VCaP (cell line): ENCODE measurements around the gene PRKAB2.
"Not testable (repeated sequence)": the region's sequence is repeated elsewhere in the genome, so short reads cannot be mapped to it uniquely, and the experiment has no call there.

Experiments
- H3K27ac ChIP-seq: fragments of 450-650 bp; 2 replicates; pipeline ENCODE4 v1.5.1; 2017
- TF ChIP-seq, protein P1 (sequence below): fragments of 450-650 bp; conservative IDR thresholded peaks from 2 replicates; pipeline ENCODE4 v1.5.1; 2017; ENCODE audit warnings: mild to moderate bottlenecking, moderate library complexity

The PRKAB2 gene

GRCh38 chr1:147169840-147170674, 2.2 kb downstream of the PRKAB2 start:
- TF ChIP-seq, protein P1, sequence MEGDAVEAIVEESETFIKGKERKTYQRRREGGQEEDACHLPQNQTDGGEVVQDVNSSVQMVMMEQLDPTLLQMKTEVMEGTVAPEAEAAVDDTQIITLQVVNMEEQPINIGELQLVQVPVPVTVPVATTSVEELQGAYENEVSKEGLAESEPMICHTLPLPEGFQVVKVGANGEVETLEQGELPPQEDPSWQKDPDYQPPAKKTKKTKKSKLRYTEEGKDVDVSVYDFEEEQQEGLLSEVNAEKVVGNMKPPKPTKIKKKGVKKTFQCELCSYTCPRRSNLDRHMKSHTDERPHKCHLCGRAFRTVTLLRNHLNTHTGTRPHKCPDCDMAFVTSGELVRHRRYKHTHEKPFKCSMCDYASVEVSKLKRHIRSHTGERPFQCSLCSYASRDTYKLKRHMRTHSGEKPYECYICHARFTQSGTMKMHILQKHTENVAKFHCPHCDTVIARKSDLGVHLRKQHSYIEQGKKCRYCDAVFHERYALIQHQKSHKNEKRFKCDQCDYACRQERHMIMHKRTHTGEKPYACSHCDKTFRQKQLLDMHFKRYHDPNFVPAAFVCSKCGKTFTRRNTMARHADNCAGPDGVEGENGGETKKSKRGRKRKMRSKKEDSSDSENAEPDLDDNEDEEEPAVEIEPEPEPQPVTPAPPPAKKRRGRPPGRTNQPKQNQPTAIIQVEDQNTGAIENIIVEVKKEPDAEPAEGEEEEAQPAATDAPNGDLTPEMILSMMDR = no peak
- no peak overlapping the region for H3K27ac ChIP-seq

GRCh38 chr1:147169171-147169570, 3.1 kb downstream of the PRKAB2 start:
- TF ChIP-seq, protein P1 = no peak
- H3K27ac ChIP-seq = no peak overlapping the region

- peak overlapping the region; percentile 25 for H3K27ac ChIP-seq
- TF ChIP-seq, protein P1 = no peak
These were observed 3.6 kb downstream of the PRKAB2 start for GRCh38 chr1:147168626-147169058.

GRCh38 chr1:147167365-147167764, 4.9 kb downstream of the PRKAB2 start:
- H3K27ac ChIP-seq = no peak overlapping the region
- TF ChIP-seq, protein P1 = no peak

DNA sequence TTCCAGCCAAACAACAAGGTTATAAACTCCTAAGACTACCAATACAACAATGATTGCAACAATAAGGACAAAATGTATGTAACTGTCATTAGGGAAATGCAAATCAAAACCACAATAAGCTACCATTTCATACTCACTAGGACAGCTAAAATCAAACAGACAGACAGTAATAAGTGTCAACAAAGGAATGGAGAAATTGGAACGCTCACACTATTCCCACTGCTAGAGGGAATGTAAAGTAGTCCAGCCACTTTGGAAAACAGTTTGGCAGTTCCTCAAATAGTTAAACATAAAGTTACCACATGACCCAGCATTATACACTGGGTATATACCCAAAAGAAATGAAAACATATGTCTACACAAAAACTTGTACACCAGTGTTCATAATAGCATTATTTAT, 9.3 kb downstream of the PRKAB2 start:
- H3K27ac ChIP-seq = no peak overlapping the region
- TF ChIP-seq, protein P1 = no peak

DNA sequence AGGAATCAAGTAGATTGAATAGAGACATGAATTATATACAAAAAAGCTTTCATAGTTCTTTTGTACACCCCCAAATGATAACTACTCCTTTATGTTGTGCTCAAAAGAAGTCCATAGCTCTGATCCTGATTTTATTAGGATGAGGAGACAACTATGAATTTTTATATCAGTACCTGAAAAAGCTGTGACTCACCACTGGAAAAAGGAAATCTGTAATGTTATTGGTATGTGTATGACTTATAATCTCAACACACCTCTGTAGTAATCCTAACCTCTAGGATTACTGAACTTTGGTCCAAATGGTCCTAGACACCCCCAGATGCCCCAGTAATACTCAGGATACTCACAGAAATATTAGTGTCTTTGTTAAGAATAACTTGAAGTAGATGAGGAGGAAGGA, 10.2 kb downstream of the PRKAB2 start:
- TF ChIP-seq, protein P1 = no peak
- no peak overlapping the region for H3K27ac ChIP-seq

- H3K27ac ChIP-seq = not testable (repeated sequence)
These were observed 15.2 kb downstream of the PRKAB2 start for GRCh38 chr1:147157116-147157515.

DNA sequence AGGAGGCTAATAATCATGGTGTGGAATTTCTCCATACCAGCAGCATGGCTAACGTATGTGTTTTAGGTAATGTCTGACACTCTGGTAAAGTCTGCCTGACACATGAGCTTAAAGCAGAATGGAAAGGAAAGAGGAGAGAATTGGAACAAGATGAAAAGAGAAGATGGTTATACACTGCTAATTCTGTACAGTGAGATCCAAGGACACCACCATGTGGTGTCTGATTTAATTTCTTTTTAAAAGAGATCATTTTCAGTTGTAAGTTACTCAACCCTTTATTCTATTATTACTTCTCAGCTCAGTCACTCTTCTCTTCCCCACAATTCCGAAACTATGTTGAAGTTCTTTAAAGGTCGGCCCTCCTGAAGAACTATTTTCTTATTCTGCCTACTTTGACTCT, 15.6 kb downstream of the PRKAB2 start:
- TF ChIP-seq, protein P1 = peak; percentile 42
- H3K27ac ChIP-seq = no peak overlapping the region
